KOPT-K1 (cell line): ENCODE data around the gene KCNQ1OT1.

Experiments
- H3K27ac ChIP-seq: fragments of 200-600 bp; sonication (generic); 2 replicates; pipeline ENCODE4 v1.5.1; 2016; ENCODE audit warnings: antibody characterized with exemption, mild to moderate bottlenecking, low read depth, low read length; ENCODE audit not compliant: poor library complexity, severe bottlenecking
- H3K36me3 ChIP-seq: fragments of 200-600 bp; sonication (generic); 2 replicates; pipeline ENCODE4 v1.5.1; 2017; ENCODE audit warnings: antibody characterized with exemption, mild to moderate bottlenecking, low read length, moderate library complexity; ENCODE audit not compliant: insufficient read depth
- H3K9me3 ChIP-seq: fragments of 200-600 bp; sonication (generic); 2 replicates; pipeline ENCODE4 v1.5.1; 2017; ENCODE audit warnings: antibody characterized with exemption, low read length, mild to moderate bottlenecking; ENCODE audit not compliant: insufficient read depth, poor library complexity, severe bottlenecking

KCNQ1OT1 gene

GRCh38 chr11:2681408-2682145, 18.2 kb downstream of the KCNQ1OT1 start:
- no peak overlapping the region for H3K27ac ChIP-seq

GRCh38 chr11:2679011-2679676, 20.6 kb downstream of the KCNQ1OT1 start:
- H3K27ac ChIP-seq = no peak overlapping the region
- no peaks in the 10 kb centered on the region for H3K36me3 ChIP-seq
- H3K9me3 ChIP-seq = no peaks in the 10 kb centered on the region

More at GRCh38 chr11:2681408-2682145, 18.2 kb downstream of the KCNQ1OT1 start:
- Histone ChIP-seq H3K9me3 (no peaks in the 10 kb centered on the region), H3K36me3 (no peaks in the 10 kb centered on the region)

GRCh38 chr11:2678396-2678795, 21.4 kb downstream of the KCNQ1OT1 start:
- no peaks in the 10 kb centered on the region for H3K36me3 ChIP-seq

DNA sequence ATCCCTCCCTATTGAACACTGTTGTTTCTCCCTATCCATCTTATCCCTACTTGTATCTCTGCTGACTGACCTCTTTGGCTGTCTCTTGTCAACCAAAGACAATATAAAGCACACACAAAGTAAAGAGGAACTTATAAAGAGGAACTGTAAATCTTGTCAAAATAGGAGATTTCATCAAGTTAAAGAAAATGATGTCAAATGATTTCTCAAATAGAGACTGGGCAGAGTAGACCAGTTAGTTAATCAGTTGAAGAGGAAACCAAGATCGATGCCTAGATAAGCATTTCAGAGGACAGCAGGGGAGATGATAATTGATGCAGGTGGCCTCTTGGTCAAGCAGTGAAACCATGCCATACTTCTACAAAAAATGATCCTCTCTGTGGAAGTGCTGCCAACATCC, 22.7 kb downstream of the KCNQ1OT1 start:
- Histone ChIP-seq H3K36me3 (no peaks in the 10 kb centered on the region), H3K27ac (no peak overlapping the region), H3K9me3 (no peaks in the 10 kb centered on the region)

More at GRCh38 chr11:2678396-2678795, 21.4 kb downstream of the KCNQ1OT1 start:
- Histone ChIP-seq H3K27ac (no peak overlapping the region), H3K9me3 (no peaks in the 10 kb centered on the region)

DNA sequence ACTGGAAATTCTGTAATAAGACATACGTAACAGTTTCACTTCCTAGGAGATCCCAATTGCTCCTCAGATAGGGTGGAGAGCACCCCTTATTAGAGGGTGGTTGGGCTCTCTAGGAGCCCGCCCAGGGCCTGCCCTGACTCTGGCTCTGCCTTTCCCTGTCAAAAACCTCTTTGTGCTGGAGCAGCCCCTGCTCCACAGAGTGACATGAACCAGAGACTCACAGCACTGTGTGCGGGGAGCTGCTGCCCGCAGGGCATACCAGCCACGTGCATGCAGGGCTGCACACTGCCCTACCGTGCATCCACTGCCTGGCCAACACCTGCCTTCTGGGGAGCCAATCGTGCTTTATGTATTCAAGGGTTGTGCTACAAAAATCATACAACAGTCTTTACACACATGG, 24.3 kb downstream of the KCNQ1OT1 start:
- H3K27ac ChIP-seq = no peak overlapping the region
- H3K36me3 ChIP-seq = no peaks in the 10 kb centered on the region

DNA sequence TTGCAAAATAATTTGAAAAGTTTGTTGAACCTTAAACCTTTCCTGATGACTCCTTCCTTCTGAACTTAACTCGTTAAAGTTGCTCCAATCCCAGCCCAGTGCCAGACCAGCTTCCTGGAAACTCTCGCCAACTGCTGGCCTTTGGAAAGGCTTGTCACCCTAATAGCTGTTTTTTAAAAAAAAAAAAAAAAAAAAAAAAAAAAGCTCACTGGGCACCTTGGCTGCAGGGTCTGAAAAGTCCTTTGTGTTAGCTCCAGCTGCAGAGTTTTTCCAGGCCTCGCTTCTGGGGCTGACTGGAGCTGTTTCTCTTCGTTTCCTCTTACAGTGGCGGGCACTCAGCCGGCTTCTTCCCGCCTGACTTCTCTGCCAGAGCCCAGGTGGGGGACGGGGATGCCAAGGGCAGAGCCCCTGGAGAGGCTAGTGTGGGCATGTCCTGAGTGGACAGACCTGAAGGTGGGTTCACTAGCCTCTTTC, 25.1 kb downstream of the KCNQ1OT1 start:
- Histone ChIP-seq H3K9me3 (no peaks in the 10 kb centered on the region), H3K27ac (no peak overlapping the region), H3K36me3 (no peaks in the 10 kb centered on the region)

More for the DNA sequence above, 24.3 kb downstream of the KCNQ1OT1 start:
- H3K9me3 ChIP-seq = no peaks in the 10 kb centered on the region

GRCh38 chr11:2673871-2674471, 25.8 kb downstream of the KCNQ1OT1 start:
- no peaks in the 10 kb centered on the region for H3K36me3 ChIP-seq
- H3K27ac ChIP-seq = no peak overlapping the region
- H3K9me3 ChIP-seq = no peaks in the 10 kb centered on the region

GRCh38 chr11:2673250-2673610, 26.6 kb downstream of the KCNQ1OT1 start:
- no peaks in the 10 kb centered on the region for H3K9me3 ChIP-seq
- no peaks in the 10 kb centered on the region for H3K36me3 ChIP-seq
- no peak overlapping the region for H3K27ac ChIP-seq

DNA sequence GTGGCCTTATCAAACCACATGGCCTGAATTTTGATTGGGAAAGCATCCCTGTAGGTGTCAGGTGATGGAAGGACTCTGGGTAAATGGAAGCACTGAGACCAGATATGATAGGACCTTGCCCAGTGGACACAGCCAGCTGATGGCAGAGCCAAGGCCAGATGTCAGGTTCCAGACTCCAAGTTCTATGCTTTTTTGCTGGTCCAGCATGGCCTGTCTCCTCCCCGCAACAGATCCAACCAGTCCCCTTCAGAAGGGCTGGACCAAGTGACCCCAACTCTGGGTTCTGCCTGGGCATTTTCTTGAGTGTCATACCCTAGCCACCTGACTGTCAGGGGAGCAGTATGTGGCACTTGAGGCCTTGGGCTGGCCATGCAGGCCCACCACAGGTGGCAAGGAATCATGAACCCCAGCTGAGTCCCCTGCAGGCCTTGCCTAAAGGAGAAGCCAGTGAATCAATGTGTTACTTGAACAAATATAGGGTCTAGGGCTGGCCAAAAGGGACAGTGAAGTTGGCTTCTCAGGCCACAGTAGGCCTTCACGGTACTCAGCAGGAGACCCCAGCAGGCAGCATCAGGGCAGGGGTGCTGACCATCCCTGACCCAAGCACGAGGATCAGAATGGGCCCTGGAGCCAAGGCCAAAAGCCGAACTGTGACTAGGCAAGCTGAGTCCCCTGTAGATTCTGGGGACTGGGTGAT, 27.1 kb downstream of the KCNQ1OT1 start:
- Histone ChIP-seq H3K9me3 (no peaks in the 10 kb centered on the region), H3K27ac (no peak overlapping the region), H3K36me3 (no peaks in the 10 kb centered on the region)

DNA sequence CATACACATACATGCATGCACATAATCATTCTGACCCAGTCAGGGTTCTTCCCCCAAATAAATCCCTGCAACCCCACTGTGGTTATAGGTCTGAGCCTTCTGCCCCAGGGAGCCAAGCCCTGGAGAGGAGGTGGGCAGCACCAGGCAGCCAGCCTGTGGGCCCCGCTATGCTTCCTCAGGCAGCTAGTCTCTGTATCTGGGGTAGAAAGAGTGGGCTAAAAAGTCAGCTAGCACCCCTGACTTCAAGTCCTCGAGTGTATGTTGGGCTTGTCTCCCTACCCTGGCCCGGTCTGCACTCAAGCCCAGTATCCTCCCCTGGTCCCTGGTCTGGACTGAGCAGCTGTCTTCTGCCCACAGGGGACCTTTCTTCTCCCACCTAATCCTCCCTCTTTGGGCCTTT, 28.0 kb downstream of the KCNQ1OT1 start:
- no peak overlapping the region for H3K27ac ChIP-seq
- H3K36me3 ChIP-seq = no peaks in the 10 kb centered on the region
- no peaks in the 10 kb centered on the region for H3K9me3 ChIP-seq

- Histone ChIP-seq H3K27ac (no peak overlapping the region), H3K36me3 (no peaks in the 10 kb centered on the region), H3K9me3 (no peaks in the 10 kb centered on the region)
Measured at GRCh38 chr11:2670541-2671100, 29.2 kb downstream of the KCNQ1OT1 start.

- no peaks in the 10 kb centered on the region for H3K9me3 ChIP-seq
- H3K27ac ChIP-seq = no peak overlapping the region
- H3K36me3 ChIP-seq = no peaks in the 10 kb centered on the region
Measured at GRCh38 chr11:2669634-2670469, 29.9 kb downstream of the KCNQ1OT1 start.

- Histone ChIP-seq H3K36me3 (no peaks in the 10 kb centered on the region), H3K9me3 (no peaks in the 10 kb centered on the region), H3K27ac (no peak overlapping the region)
Measured at GRCh38 chr11:2668876-2669275, 30.9 kb downstream of the KCNQ1OT1 start.

GRCh38 chr11:2667940-2668339, 31.9 kb downstream of the KCNQ1OT1 start:
- H3K36me3 ChIP-seq = no peaks in the 10 kb centered on the region
- H3K9me3 ChIP-seq = no peaks in the 10 kb centered on the region
- no peak overlapping the region for H3K27ac ChIP-seq
